ENCODE measurements around the gene GDF10.

DNA sequence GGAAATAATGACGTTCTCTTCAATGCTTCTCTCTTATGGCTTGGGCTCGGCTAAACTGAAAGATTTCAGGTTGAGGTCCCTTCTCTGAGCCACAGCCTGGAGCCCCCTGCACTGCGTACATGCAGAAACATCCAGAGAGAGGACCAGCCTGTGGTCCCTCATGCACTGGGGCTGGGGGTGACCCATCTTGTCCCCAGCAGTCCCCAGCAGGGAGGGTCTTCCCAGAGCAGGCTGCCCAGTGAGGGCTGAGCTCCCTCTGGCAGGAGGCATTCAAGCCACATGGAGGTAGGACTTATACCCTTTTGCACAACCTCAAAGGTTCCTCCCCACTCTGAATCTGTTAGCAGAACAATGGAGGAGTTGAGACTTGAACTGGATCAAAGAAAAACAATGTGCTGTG lies 7.4 kb downstream of the GDF10 start:
- TF ChIP-seq EZH2 (IDR thresholded peaks at IDR 0.05; ENCODE audit: borderline replicate concordance, insufficient read depth, low read length, poor library complexity, severe bottlenecking) = no peak
- no peak for TF ChIP-seq POLR2AphosphoS5 (IDR thresholded peaks at IDR 0.05)

All from neural cell (in vitro differentiated cells).